Activated T-cell treated with anti-CD3 and anti-CD28 coated beads for 24 hours (primary cell): Measurements from ENCODE around the gene CPXM2.

Experiments used
- DNase-seq: peaks from one replicate; pipeline ENCODE4 v3.0.0-alpha.2; 2020; ENCODE audit warnings: low read depth

Gene CPXM2

DNA sequence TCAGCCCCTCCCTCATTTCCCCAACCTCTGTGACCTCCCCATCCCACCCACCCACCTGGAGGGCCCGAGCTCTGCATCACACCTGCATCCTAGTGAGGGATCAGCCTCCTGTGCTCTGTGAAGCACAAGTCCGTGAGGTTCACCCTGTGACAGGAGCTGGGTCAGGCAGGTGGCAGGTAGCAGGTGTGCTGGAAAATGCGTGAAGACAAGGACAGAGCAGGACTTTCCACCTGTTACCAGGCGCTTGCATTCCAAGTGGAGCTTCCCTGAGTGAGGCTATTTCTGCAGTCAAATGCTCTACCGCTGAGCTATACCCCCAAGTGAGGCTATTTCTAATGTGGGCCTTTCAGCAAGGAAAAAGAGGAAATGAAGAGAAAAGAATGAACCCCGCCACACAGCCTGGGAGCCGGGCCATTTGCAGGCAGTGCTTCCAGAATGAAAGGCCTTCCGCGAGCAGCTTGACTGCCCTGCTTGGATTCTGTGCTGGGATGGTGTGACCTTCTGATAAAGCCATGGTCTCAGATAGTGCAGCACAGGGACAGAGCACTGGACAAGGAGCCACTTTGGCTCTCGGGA, 13.3 kb upstream of the CPXM2 start:
- no peak for DNase-seq

DNA sequence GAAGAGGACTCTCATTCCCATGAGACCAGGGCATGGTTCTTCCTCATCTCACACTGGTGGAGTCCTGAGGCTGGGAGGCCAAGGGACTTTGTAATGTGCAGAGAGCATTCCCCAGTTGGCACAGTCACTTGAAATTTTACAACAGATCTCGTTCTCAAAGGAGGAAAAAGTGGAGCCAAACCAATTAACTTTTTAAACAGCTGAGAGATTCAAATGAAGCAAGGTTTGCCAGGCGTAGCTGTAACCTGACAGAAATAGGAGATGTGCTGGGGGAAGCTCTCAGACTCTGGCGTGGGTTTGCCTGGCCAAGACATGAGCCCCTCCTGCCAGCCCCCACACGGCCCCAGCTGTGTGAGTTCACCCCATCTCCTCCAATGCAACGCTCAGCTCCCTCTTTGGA, 12.0 kb upstream of the CPXM2 start:
- no peak for DNase-seq

DNA sequence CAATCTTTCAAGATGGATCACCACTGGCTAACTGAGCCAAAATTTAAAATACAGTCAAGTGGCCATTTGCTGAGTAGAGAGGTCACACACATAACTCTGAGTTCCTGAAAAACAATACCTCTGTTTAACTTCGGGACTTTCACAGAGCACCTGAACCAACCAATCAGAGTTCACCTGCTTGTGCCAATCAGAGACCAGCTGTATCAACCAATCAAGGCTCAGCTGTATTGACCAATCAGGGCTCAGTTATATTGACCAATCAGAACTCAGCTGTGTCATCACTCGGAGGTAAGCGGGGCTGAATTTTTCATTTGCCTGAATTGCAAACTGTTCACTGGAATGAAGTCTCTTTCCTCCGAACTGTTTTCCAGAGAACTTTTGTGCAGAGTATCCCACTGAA, 10.0 kb upstream of the CPXM2 start:
- DNase-seq: no peak

DNA sequence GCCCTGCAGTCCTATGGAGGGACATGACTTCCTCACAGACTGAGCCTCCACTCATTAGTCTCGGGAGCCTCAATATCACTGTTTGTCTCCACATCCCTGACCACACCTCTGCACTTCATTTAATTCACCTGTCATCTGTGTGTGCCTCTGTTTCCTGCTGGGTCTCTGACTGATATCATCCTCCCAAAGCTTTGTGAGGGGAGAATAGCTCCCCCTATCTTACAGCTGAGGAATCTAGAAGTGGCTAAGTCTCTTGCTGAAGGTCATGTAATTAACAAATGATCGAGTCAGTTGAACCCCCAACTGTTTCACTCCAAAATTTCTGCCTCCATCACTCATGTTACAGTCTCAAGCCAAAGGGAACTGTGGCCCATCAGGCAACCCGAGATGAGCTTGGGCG, 5.5 kb upstream of the CPXM2 start:
- DNase-seq: no peak

DNA sequence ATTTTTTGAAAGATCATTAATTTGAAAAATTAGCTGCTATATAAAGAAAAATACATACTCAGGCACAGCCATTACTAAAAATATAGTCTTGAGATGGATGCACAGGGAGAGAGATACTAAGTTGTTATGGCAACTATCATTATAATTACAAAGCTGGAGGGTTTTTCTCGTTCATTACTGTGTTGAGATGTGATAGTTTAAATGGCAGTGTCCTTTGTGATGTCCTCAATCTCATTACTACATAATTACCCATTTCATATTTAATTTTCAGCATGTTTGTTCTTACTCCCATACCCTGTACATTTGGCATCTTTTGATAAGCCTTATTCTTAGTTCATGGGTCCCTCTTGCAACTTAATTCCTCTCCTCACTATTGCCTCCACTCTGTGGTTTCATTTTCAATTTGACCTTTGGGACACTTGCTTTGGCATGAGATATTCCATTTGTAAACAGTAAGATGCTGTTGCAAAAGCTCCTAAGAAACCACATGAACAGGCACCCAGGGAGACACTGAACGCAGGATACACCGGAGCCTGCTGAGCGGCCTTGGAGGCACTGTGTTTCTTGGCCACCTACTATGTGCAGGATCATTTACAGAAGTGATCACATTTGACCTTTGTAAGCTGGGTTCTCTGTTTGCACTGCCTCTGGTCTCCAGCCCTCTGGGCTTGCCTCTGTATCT, 4.8 kb upstream of the CPXM2 start:
- DNase-seq: no peak

DNA sequence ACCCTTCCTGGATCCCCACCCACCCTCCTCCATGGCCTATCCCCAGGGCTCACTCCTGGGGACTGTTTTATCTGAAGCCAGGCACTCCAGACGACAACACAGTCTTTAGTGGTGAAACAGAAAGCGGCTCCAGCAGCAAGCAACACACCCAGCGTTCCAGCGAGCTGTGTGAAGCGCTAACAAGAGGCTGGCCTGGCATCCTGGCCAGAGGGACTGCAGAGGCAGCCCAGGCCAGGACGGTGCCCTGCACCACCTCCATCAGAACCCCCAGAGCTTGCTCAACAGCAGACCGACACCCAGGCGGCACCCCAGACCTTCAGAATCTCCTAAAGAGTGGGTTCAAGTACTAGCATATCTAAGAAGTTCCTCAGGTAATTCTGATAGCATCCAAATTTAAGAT, 2.0 kb upstream of the CPXM2 start:
- no peak for DNase-seq

DNA sequence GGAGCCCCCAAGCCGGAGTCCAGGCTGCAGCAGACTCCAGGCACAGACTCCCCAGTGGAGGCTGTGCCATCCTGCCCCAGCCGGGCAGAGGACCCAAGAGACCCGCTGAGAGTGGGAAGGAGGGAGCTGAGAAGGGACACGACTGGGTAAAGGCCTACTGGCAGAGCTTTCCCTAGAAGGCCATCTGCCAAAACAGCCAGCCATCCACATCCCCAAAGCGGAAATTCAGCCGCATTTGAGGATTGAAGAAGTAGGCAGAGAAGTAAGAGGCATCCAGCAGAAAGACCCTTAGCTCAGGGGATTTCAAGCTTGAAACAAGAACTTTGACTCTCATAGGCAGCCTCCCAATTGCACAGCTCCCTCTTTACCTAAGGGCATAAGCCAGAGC, 857 bp downstream of the CPXM2 start:
- DNase-seq: no peak

DNA sequence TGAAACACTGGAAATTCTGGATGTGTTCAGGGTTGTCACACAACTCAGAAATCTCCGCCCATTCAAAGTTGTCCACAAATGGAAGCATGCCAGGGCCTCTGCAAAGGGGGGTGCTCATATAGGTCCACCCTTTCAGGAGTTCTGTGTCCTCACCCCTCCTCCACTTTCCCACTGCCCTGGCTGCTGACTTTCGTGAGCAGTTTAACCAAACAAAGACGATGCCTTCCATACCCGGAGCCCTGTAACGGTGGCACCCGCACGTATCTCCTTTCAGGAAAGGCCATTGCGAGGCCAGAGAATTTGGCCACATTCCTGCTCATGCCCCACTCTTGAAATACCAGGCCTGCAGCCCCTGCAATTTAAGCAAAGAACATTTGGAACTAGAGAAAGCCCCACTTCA, 1.4 kb downstream of the CPXM2 start:
- no peak for DNase-seq

DNA sequence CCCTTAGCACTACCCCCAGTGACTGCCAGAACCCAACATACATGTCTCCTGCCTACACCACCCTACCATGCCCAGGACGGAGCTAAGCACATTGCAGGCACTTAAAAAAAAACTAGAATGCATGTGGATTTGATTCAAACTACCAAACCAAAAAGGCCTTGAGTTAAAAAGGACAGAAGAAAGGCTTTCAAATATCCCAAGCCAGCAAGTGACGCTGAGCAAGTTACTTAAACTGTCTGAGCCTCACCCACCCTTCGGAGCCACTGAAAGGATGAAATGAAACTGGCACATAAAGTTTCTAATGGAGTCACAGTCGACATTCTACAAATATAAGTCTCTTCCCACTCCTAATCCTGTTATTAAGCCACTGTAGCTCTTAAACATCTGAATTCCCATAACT, 1.8 kb downstream of the CPXM2 start:
- DNase-seq: no peak

DNA sequence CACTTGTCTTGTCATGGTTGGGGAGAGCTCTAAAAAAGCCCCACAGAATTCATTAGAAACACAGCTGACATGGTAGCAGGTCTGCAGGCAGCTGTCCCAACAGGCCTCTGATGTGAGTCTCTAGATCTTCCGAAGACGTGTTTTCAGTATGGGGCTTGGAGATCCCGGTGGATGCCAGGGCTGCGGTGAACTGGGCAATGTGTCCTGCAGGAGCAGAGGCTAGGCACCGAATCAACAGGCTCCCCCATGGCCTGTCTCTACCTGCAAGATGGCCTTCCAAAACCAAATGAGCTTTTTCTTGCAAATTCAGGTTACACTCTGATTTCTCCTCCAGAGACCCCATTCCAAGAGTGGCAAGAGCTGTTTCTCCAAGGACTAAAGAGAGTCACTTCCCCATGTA, 2.9 kb downstream of the CPXM2 start:
- no peak for DNase-seq

DNA sequence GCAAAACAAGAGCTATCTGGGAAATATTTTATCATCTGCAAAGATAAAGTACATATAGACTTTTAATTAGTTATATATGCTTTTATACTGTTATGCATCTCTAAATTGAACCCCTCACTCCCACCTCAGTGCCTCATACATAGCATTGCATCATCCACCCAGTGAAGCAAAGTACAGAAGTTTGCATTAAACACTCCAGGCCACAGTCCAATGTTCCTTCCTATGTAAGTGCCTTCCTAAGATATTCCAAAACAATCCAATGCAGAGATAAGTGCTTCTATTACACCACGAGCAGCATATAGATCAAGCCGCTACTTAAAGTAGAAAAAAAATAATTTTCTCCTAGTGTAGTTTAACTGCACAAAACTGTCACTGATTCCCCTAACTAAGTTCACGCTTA, 3.4 kb downstream of the CPXM2 start:
- DNase-seq: no peak

DNA sequence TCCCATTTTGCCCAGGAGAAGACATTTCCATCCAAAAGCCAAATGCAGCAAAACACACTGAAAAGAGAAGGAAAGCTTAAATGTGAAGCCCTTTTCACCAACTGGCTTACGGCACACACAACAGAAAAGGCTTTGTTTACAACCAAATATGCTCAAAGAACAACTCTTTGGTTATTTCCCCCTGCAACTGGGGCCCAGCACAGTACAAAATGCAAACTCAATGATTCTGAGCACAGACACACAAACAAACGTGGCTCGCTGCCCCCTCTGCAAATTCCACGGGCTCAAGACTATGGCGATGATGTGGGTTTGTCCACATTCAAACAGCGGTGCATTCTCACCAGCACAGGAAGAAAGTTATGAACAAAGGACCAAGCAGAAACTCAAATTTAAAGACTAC, 5.3 kb downstream of the CPXM2 start:
- no peak for DNase-seq

DNA sequence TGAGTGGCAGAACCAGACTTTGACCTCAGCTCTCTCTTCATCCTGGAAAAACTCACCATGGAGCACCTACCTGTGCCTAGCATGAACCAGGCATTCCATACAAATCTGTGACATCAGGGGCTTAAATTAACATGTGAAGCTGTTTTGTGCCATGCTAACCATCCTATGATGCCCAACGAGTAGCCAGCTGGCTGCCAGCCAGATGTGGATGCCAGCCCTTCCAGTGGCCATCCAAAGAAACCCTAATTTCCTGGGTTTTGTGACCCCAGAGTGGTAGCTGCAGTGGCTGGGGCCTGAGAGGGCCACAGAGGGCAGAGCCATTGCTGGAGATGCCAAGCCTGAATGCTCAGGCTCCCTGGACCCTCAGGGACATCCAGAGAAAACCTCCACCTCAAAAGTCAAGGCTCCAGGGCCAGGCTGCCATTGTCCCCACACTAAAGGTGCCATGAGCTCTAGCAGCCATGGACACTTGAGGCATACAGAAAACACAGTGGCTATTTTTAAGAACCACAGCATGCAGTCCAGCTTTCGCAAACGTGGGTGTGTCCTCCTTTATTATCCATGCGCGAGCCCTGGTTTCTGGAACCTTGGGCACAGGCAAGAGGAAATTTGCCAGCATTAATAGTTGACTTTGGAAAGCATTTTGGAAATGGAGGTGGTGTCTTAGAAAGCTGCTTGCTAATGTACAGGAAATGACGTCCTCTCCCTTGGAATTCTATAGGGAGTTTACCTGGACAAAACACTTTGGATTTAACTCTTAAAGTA, 6.0 kb downstream of the CPXM2 start:
- DNase-seq: no peak

DNA sequence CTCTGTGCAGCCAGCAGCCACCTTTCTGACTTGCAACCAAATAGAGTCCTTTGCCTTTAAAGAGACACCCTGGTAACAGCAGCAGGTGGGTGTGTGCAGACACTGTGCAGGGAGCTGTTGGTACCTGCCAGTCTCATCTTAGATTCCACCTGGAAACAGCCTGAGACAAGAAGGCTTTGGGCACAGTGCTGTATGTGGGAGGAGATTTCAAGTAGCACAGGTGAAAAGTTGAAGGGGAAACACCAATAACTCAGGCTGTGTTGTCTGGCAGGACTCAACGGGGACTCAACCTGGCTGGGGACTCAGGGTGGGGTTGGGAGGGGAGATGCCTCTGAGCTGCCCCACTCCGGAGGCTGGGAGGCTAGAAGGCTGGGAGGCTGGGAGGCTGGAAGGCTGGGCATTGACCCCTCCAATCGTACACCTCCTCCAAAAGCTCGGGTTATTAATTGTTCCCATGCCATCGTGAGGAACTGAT, 6.7 kb downstream of the CPXM2 start:
- DNase-seq: no peak

DNA sequence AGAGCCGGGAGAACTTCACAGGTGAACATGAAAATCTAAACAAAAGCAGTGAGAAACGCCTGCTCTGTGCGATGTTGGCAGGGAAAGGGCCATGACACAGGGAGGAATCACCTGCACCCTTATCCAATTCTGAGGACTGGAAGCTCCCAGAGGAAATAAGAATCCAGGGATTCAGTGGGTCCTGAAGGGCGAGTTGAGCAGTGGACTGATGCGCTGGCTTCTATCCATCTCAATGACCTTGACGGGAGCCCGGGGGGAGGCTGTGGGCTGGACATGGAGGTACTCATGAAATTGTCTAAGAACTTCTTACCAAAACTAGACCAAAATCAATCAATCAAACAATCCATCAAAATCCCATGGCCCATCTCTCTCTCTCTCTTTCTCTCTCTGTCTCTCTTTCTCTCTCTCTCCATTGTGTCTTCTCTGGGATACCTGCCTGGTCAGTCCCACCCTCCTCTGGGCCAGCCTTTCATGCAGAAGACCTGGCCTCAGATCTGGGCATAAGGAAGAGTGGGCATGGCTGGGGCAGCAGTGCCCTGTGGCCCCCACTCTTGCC, 7.2 kb downstream of the CPXM2 start:
- DNase-seq: no peak

DNA sequence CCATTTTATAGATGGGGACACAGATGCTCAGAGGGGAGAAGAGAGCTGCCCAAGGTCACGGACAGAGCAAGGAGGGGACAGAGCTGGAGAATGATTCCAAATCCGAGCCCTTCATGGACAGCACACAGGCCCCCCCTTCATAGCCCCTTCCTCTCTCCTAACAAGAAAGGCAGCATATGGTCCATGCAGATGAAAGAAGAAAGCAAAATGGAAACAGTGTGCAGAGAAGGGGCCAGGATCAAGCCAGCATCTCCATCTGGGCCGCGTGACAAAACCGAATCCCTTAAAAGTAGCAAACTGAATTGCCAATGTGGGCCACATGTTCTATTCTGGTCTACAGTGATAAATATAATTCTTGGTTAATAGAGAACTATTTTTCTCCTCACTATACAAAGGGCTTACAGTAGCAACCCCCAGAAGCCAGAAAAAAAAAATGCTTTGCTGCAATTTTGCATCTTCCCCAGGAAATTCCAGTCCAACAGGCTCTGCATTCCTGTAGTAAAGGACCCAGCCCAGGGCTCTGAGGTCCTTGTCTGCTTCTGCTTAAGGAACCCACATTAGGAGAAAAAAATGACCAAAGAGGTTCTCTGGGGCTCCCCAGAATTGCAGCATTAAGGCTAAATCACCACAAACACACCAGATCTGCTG, 7.8 kb downstream of the CPXM2 start:
- DNase-seq: no peak

DNA sequence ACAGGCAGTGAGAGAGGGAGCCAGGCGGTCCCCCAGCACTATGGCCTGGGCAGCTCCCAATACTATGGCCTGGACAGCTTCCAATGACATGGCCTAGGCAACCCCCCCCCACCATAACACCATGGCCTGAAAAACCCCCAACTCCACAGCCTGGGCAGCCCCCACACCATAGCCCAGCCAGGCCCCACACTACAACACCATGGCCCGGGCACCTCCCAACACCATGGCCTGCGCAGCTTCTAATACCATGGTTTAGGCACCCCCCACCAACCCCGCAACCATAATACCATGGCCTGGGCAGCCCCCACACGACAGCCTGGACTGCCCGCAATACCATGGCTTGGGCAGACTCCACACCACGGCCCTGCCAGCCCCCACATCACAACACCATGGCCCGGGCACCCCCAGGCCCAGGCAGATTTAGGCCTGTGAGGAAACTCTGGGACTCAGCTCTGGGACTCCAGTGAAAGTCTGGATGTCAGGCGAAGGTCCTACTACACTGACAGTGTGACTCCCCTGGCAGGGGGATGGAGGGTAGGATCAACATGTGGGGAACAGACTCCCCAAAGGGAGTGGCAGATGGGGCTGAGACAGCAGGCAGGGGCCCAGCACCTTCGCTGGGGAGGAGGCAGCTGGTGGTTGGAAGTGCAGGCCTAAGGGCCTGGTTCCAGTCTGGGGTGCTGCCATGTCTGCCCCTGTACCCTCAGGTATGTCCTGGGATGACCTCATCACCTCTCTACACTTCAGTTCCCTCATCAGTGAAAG, 8.7 kb downstream of the CPXM2 start:
- DNase-seq: no peak

DNA sequence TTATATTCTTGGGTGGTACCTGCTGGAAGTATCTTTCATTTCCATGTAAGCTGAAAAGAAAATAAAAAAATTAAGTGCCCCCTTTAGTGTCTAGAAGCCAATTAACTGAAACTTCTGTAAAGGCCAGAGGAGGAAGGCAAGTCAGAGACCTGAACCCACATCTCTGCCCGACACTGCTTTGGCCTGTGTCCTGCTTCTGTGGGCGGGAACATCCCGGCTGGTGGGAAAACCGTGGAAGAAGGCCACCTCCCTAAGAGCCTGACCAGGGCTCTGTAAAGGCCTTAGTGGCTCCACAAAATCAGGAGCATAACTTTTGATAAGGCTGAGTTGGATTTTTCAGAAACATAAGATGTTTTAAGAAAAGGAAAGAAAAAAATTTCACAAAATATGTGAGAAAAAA, 9.4 kb downstream of the CPXM2 start:
- no peak for DNase-seq

DNA sequence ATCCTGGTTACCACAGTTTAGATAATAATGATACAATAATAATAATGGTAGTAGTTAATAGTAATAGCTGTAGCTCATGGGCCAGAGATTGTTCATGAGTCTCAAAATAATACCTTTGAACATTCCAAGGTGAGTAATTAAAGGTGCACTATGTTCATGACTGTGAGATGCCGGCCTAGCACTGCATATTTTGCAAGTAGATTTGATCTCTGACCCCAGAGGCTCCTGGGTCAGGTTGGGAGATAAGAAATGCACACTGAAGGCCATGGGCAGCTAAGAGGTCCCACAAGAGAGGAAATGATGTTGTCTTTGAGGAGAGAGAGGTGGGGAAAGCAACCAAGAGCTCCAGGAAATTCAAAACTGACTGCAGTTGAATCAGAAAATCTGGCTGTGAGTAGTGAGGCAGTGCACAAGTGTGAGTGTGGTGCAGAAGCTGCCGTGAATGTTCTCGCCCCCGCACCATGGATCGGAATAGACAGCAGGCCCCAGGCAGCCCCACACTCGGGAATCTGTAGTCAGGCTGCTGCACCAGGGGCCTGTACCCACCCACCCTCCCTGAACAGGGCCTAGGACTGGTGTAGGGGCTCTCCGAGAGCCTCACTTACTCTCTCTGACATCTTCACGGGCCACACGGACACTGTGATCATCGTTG, 11.9 kb downstream of the CPXM2 start:
- DNase-seq: no peak

DNA sequence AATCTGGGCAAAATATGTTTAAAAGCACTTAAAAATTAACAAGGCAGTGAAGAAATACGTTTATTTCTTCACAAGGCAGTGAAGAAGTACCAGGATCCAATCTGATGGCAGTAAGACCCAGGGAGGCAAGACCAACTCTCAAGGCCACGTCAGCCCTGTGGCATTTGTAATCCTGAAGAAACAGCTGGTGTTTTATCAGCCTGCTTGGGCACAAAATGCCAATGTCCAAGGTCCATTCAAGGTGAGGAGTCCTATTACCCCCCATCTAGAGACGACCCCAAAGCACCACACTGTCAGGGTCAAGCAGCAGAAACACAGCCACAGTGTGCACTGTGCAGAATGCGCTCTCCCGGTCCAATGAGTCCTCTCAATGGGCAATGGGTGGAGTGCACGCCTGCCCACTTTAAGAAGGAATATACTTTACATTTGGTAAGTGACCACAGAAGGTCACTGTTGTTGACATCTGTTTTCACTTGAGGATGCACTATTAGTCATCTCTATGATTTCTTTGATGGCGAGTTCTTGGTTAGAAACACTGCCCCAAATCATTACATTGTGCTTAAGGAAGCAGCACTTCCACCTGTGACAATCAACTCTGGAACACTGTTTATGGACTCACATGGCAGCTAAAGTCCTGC, 12.8 kb downstream of the CPXM2 start:
- no peak for DNase-seq

DNA sequence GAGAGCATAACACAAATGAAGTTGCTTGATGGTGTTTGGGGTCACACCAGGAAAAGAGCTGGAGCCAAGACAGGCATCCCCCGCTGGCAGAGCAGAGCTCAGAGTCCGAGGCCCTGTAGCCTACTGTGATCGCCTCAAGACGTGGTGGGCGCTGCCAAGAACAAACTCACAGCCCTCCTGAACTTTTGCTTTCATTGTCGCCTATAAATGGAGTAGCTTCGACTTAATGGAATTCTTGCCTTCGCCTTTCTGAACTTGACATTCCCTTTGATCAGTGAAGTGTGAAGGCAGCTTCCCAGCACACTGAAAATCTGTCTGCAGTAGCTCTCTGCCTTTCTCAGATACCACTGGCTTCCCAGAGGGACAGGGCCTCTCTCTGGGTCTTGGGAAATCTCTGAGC, 21.3 kb downstream of the CPXM2 start:
- no peak for DNase-seq
